SK-N-SH (cell line): Measurements from ENCODE around the gene ZBTB16.

Experiments used
- CHD2 ChIP-seq: fragments of 150-350 bp; IDR thresholded peaks from 2 replicates; pipeline ENCODE4 v1.6.1; 2018; ENCODE audit warnings: low read length; ENCODE audit not compliant: partially characterized antibody
- FOXM1 ChIP-seq: IDR thresholded peaks from 2 replicates; pipeline ENCODE4 v1.4.0; 2012; ENCODE audit warnings: low read depth, mild to moderate bottlenecking
- GABPA ChIP-seq: IDR thresholded peaks from 2 replicates; pipeline ENCODE4 v1.4.0; 2012; ENCODE audit warnings: low read depth, mild to moderate bottlenecking
- NFIC ChIP-seq: IDR thresholded peaks from 2 replicates; pipeline ENCODE4 v1.4.0; 2012; ENCODE audit warnings: borderline replicate concordance
- NRF1 ChIP-seq: IDR thresholded peaks from 2 replicates; pipeline ENCODE4 v1.6.1; 2012; ENCODE audit warnings: low read depth, mild to moderate bottlenecking, low read length
- POLR2AphosphoS5 ChIP-seq: IDR thresholded peaks from 2 replicates; pipeline ENCODE4 v1.6.1; 2012; ENCODE audit warnings: low read depth, low read length
- RCOR1 ChIP-seq: fragments of 150-350 bp; IDR thresholded peaks from 2 replicates; pipeline ENCODE4 v1.6.1; 2017; ENCODE audit warnings: antibody characterized with exemption, low read length
- RFX5 ChIP-seq: IDR thresholded peaks from 2 replicates; pipeline ENCODE4 v1.6.1; 2012; ENCODE audit warnings: mild to moderate bottlenecking, improper control_type of control experiment, low read length
- SIN3A ChIP-seq: IDR thresholded peaks from 2 replicates; pipeline ENCODE4 v1.6.1; 2012; ENCODE audit warnings: low read depth, mild to moderate bottlenecking, low read length, moderate library complexity, borderline replicate concordance
- SMC3 ChIP-seq: IDR thresholded peaks from 2 replicates; pipeline ENCODE4 v1.6.1; 2012; ENCODE audit warnings: low read depth, low read length, improper control_type of control experiment
- TF ChIP-seq, protein P1 (sequence below): fragments of 200-600 bp; sonication (generic); IDR thresholded peaks from 2 replicates; pipeline ENCODE4 v1.6.1; 2017; ENCODE audit warnings: antibody characterized with exemption, mild to moderate bottlenecking, moderate library complexity
- TF ChIP-seq, protein P2 (sequence below): fragments of 150-350 bp; IDR thresholded peaks from 2 replicates; pipeline ENCODE4 v1.6.1; 2017; ENCODE audit warnings: antibody characterized with exemption, low read length, low read depth, borderline replicate concordance
- TF ChIP-seq, protein P3 (sequence below): IDR thresholded peaks from 2 replicates; pipeline ENCODE4 v1.4.0; 2012; ENCODE audit warnings: low read depth

DNA sequence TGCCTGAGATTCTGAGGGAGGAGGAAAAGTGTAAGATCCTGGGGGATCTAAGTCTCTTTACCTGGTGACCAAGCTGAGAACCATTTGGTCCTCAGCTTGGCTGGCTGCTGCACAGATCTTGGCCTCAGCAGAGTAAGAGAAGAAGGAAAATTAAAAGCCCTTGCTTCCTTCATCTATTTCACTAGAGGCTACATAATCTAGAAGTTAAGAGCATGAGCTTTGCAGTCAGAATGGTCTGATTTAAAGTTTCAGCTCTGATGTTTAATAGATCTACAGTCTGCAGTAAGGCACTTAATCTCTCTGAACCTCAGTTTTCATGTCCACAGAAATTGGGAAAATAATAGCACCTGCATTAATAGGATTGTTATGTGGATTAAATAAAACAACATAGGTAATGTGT is 3.1 kb upstream of the ZBTB16 start:
- TF ChIP-seq, protein P1, sequence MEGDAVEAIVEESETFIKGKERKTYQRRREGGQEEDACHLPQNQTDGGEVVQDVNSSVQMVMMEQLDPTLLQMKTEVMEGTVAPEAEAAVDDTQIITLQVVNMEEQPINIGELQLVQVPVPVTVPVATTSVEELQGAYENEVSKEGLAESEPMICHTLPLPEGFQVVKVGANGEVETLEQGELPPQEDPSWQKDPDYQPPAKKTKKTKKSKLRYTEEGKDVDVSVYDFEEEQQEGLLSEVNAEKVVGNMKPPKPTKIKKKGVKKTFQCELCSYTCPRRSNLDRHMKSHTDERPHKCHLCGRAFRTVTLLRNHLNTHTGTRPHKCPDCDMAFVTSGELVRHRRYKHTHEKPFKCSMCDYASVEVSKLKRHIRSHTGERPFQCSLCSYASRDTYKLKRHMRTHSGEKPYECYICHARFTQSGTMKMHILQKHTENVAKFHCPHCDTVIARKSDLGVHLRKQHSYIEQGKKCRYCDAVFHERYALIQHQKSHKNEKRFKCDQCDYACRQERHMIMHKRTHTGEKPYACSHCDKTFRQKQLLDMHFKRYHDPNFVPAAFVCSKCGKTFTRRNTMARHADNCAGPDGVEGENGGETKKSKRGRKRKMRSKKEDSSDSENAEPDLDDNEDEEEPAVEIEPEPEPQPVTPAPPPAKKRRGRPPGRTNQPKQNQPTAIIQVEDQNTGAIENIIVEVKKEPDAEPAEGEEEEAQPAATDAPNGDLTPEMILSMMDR, result no peak
- TF ChIP-seq SIN3A (no peak), NRF1 (no peak), GABPA (no peak), SMC3 (no peak), RCOR1 (no peak), NFIC (no peak), POLR2AphosphoS5 (no peak), RFX5 (no peak), FOXM1 (no peak), CHD2 (no peak)
- TF ChIP-seq, protein P2, sequence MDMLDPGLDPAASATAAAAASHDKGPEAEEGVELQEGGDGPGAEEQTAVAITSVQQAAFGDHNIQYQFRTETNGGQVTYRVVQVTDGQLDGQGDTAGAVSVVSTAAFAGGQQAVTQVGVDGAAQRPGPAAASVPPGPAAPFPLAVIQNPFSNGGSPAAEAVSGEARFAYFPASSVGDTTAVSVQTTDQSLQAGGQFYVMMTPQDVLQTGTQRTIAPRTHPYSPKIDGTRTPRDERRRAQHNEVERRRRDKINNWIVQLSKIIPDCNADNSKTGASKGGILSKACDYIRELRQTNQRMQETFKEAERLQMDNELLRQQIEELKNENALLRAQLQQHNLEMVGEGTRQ, result no peak
- TF ChIP-seq, protein P3, sequence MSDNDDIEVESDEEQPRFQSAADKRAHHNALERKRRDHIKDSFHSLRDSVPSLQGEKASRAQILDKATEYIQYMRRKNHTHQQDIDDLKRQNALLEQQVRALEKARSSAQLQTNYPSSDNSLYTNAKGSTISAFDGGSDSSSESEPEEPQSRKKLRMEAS, result no peak
